DND-41 (cell line): ENCODE data around the gene PPP6R2.

ENCODE experiments used
- EZH2 ChIP-seq: IDR thresholded peaks from 3 replicates; pipeline ENCODE4 v1.6.1; 2012; ENCODE audit warnings: borderline replicate concordance, low read depth, mild to moderate bottlenecking, moderate library complexity, low read length, inconsistent platforms; ENCODE audit not compliant: severe bottlenecking
- TF ChIP-seq, protein P1 (sequence below): IDR thresholded peaks from 2 replicates; pipeline ENCODE4 v1.5.1; 2012; ENCODE audit warnings: borderline replicate concordance, low read length, moderate library complexity, mild to moderate bottlenecking; ENCODE audit not compliant: poor library complexity, severe bottlenecking; ENCODE audit errors: extremely low read depth

DNA sequence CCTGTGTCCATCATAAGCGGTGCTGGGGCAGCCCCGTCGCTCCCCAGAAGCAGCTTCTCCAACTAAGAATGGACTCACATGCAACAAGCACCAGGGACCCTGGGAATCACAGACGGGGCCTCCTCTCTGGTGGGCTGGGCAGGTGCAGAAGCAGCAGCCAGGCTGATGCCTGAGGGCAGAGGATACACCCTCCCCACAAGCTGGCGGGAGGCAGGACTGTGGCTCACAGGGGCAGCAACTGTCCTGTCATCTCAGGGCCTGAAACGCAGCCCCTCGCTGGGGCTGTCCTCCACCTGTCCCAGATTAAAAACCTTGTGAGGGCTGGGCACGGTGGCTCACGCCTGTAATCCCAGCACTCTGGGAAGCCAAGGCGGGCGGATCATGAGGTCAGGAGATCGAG lies 134.8 kb downstream of the PPP6R2 start:
- TF ChIP-seq, protein P1, sequence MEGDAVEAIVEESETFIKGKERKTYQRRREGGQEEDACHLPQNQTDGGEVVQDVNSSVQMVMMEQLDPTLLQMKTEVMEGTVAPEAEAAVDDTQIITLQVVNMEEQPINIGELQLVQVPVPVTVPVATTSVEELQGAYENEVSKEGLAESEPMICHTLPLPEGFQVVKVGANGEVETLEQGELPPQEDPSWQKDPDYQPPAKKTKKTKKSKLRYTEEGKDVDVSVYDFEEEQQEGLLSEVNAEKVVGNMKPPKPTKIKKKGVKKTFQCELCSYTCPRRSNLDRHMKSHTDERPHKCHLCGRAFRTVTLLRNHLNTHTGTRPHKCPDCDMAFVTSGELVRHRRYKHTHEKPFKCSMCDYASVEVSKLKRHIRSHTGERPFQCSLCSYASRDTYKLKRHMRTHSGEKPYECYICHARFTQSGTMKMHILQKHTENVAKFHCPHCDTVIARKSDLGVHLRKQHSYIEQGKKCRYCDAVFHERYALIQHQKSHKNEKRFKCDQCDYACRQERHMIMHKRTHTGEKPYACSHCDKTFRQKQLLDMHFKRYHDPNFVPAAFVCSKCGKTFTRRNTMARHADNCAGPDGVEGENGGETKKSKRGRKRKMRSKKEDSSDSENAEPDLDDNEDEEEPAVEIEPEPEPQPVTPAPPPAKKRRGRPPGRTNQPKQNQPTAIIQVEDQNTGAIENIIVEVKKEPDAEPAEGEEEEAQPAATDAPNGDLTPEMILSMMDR, result no peak
- TF ChIP-seq EZH2, result no peak
